HEK293T (cell line): ENCODE data around the gene RASA3.
"Not testable (repeated sequence)": the region's sequence is repeated elsewhere in the genome, so short reads cannot be mapped to it uniquely, and the experiment has no call there.

Source experiments
- ARNT ChIP-seq: fragments of 450-650 bp; IDR thresholded peaks from 2 replicates; pipeline ENCODE4 v1.6.1; 2017; ENCODE audit warnings: mild to moderate bottlenecking
- BHLHE40 ChIP-seq: fragments of 450-650 bp; IDR thresholded peaks from 2 replicates; pipeline ENCODE4 v1.6.1; 2016; ENCODE audit warnings: mild to moderate bottlenecking, moderate library complexity, borderline replicate concordance
- CTBP1 ChIP-seq: fragments of 450-650 bp; IDR thresholded peaks from 2 replicates; pipeline ENCODE4 v1.6.1; 2016; ENCODE audit warnings: borderline replicate concordance
- ELF4 ChIP-seq: fragments of 450-650 bp; IDR thresholded peaks from 2 replicates; pipeline ENCODE4 v1.6.1; 2017; ENCODE audit warnings: antibody characterized with exemption
- FOXA1 ChIP-seq: fragments of 450-650 bp; IDR thresholded peaks from 2 replicates; pipeline ENCODE4 v1.6.1; 2016; ENCODE audit warnings: mild to moderate bottlenecking
- FOXM1 ChIP-seq: fragments of 450-650 bp; IDR thresholded peaks from 2 replicates; pipeline ENCODE4 v1.6.1; 2017; ENCODE audit warnings: mild to moderate bottlenecking, borderline replicate concordance
- HDGF ChIP-seq: fragments of 450-650 bp; IDR thresholded peaks from 2 replicates; pipeline ENCODE4 v1.6.1; 2017; ENCODE audit warnings: antibody characterized with exemption, borderline replicate concordance
- L3MBTL2 ChIP-seq: fragments of 450-650 bp; conservative IDR thresholded peaks from 2 replicates; pipeline ENCODE4 v1.6.1; 2016; ENCODE audit warnings: mild to moderate bottlenecking
- LEF1 ChIP-seq: fragments of 450-650 bp; IDR thresholded peaks from 2 replicates; pipeline ENCODE4 v1.6.1; 2017; ENCODE audit warnings: mild to moderate bottlenecking, borderline replicate concordance
- PKNOX1 ChIP-seq: fragments of 450-650 bp; IDR thresholded peaks from 2 replicates; pipeline ENCODE4 v1.6.1; 2016
- SP1 ChIP-seq: fragments of 450-650 bp; IDR thresholded peaks from 2 replicates; pipeline ENCODE4 v1.6.1; 2017
- SUZ12 ChIP-seq: fragments of 450-650 bp; IDR thresholded peaks from 2 replicates; pipeline ENCODE4 v1.6.1; 2016; ENCODE audit warnings: mild to moderate bottlenecking
- TARDBP ChIP-seq: fragments of 450-650 bp; IDR thresholded peaks from 2 replicates; pipeline ENCODE4 v1.6.1; 2016
- ZNF384 ChIP-seq: fragments of 450-650 bp; IDR thresholded peaks from 2 replicates; pipeline ENCODE4 v1.6.1; 2016

DNA sequence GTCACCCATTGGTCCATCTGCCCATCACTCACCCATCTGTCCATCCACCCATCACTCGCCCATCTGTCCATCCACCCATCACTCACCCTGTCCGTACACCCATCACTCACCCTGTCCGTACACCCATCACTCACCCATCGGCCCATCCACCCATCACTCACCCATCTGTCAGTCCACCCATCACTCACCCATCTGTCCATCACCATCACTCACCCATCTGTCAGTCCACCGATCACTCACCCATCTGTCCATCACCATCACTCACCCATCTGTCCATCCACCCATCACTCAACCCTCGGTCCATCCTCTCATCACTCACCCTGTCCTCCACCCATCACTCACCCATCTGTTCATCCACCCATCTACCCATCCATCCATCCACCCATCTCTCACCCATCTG, 143.6 kb downstream of the RASA3 start:
- not testable (repeated sequence) for TF ChIP-seq SUZ12, ZNF384, L3MBTL2, FOXM1, SP1, TARDBP, HDGF, CTBP1, FOXA1, ELF4, ARNT, BHLHE40, LEF1
- peak; percentile 27; the same call in 1 of the 2 replicates for TF ChIP-seq PKNOX1
